Left ventricle myocardium superior (tissue), 1 donor: ENCODE results near the gene IFI27. TPM values are rescaled to one million over a fixed set of nuclear protein-coding genes. Genes with fewer than 3 reads are reported as not detected.
"Not testable (repeated sequence)": the region's sequence is repeated elsewhere in the genome, so short reads cannot be mapped to it uniquely, and the experiment has no call there.

ENCODE experiments used
- ATAC-seq: fragments of 200-7000 bp; cut with Tn5 transposase; one replicate; pipeline ENCODE4 v1.9.1; 2020; ENCODE audit warnings: mild to moderate bottlenecking, moderate library complexity
- DNase-seq: peaks from one replicate; pipeline ENCODE4 v3.0.0-alpha.2; 2020
- intact Hi-C: fragments of 100-400 bp; cut with micrococcal nuclease; formaldehyde crosslinking; loops from one replicate; pipeline ENCODE4 v1.11.0; 2022
- total RNA-seq: library from RNA; stranded (reverse); fragmentation: NEBNext Ultra II Directional; extraction: Animal tissue kit (Norgen Biotek cat#: 25700); gene quantifications from one replicate; pipeline ENCODE4 v1.2.1, GENCODE V29; 2021
- donor health status: DM: no; HTN: yes; CAD: no; lungs with severe emphysema.

Gene IFI27
- total RNA-seq, 1 donor from 2014 or later, result 151 TPM

DNA sequence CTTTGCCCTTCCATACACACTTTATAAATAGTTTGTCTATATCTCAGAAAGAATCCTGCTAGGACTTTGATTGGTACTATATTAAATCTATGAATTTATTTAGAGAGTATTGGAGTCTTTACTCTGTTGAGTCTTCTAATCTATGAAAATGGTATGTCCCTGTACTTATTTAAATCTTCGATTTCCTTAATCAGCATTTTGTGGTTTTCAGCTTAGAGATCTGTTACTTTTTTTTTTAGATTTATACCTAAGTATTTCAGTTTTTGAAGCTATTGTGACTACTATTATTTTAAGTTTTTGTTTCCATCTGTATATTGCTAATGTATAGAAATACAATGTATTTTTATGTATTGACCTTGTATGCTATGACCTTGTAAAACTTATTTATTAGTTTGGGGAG lies 32.3 kb downstream of the IFI27 start:
- DNase-seq (no peak), ATAC-seq (no peak)
- intact Hi-C loops, result no loop called here

DNA sequence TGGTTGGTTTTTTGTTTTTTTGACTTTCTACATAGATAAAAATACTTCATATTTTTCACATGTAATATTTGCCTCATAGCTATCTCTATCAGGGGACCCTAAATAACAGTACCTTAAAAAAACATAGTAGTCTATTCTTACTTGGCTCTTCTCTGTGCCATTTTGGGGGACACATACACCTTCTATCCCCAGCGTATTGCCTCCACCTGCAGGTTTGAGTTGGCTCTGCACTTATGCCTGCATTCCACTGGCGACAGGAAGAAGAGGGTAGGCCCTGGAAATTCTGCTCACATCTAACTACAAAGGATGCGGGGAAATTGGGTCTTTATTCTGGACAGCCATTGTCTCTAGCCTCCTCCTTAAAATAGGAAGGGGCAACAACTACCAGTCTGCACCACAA lies 32.7 kb downstream of the IFI27 start:
- intact Hi-C loops, result no loop called here
- no peak for ATAC-seq
- DNase-seq, result no peak

DNA sequence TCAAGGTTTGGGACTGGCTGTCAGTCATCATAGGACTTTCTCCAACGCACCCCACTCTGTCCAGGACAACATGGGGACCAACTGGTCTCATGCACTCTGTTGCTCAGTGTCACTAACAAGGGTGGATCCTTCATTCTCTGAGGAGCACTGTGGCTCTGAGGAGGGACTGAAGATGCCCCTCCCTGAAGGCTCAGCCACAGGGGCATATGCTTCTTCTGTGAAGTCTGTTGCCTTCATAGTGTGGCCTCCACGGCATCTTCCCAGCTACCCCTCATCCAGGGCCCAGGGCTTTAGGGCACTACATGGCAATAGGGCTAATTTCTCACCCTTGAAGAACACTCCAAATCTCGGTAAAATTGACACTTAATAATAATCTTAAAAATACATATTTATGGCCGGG lies 33.2 kb downstream of the IFI27 start:
- no peak for ATAC-seq
- no peak for DNase-seq
- intact Hi-C loops, result no loop called here

DNA sequence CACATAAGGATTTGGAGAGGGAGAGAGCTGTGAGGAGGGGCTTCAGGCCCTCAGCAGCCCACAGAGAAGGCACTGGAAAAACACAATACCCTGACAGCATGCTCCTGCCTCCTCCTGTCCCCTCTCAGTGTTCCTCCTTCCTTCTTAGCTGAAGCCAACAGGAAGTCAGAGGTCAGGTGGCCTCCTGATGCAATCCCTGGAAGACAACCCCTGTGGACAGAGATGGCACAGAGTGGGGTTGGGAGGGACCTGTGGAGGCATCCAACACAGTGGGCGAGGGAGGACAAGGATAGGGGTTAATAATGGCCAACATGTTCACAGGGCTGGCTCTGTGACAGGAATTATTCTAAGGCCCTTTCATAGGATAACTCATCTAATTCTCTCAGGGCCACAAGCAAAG lies 34.2 kb downstream of the IFI27 start:
- DNase-seq, result no peak
- intact Hi-C loops, result no loop called here
- ATAC-seq, result no peak

DNA sequence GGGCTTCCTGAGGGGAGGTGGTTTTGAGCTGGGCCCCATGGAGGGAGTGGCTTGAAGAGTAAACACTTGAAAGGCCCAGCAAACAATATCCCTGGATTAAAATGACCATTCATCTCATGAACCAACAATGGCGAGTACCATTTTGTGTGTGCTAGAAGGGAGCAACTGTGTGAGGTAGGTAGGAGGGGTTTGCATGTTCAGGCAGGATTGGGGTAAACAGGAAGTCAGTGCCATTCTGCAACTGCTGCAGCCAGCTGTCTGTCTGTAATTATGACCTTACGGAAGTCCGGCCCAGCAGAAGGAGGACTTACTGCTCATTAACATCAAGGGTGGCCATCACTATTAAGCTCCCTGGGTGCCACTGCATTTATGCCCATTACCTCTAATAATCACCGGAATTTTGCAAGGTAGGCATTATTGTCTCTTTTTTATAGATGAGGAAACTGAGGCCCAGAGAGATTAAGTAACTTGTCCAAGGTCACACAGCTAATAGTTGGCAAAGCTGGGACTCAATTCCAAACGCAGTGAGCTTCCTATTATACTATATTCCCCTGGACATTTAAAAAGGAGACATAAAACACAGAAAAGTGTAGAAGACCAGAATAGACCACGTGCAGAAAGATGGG lies 35.5 kb downstream of the IFI27 start:
- ATAC-seq, result no peak
- intact Hi-C loops, result no loop called here
- no peak for DNase-seq

DNA sequence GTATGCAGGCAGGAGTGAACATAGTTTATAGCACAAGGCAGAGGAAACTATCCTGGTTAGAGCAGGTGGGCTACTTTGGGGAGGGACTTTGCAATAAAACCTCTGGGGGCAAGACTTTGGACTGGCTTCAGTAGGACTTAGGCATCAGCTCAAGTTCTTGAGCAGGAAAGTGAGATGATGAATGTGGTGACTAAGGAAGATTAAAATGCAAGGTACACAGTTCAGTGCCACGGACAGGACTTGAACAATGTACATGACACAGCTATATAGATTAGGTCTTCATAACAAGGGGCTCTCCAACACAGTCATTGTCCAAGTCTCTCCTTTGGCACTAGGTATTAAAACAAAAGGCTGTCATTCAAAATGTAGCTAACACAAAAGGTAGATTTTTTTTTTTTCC lies 42.1 kb downstream of the IFI27 start:
- DNase-seq (no peak), ATAC-seq (no peak)
- intact Hi-C loops, result no loop called here

DNA sequence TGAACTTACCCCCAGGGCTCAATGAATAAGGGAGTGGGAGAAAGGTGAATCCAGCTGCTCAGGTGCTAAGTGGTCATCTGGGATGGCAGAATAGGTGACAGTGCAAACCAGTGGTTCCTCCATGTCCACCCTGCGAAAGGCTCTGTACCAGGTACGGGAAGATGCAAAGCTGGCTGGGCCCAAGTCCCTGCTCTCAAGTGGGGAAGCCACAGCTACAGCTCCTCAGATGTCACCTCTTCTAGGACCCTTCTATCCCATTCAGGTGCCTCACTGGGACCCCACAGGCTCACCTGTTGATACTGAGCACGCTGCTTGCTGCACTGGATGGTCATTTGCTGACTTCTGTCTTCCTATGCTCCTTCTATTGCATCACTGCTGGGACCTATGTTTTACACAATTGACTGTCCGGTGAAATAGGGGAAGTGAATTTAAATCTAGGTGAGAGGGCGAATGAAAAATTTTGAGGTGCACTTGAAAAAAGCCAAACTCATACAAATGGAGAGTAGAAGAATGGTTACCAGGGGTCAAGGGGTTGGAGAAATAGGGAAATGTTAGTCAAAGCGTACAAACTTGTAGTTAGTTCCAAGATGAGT lies 43.3 kb downstream of the IFI27 start:
- no peak for ATAC-seq
- intact Hi-C loops, result no loop called here
- DNase-seq, result no peak

DNA sequence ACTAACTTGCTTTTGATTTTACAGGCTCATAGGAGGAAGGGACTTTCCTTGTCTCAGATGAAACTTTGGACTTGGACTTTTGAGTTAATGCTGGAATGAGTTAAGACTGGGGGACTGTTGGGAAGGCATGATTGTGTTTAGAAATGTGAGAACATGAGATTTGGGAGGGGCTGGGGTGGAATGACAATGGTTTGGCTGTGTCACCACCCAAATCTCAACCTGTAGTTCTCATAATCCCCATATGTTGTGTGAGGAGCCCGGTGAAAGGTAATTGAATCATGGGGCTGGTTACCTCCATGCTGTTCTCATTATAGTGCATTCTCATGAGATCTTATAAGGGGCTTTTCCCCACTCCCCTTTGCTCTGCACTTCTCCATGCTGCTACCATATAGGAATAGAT lies 45.6 kb downstream of the IFI27 start:
- DNase-seq, ATAC-seq, intact Hi-C loops: not testable (repeated sequence)

DNA sequence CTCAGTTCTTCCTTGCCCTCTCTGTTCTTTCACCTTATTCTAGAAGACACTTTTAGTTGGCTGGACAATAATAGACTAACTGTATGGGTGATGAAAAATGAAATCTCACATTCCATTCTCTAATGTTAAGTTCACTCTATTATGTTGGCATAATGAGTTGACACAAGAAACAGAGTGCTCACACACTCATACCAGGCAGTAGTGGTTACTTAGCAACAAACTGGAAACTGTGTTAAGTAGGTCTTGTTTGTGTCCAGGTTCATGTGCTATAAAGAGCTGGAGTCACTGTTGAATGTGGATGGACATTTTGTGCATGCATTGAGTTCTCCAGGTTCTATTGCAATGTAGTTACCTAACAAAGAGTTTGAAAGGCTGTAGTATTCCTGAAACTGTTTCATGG lies 46.7 kb downstream of the IFI27 start:
- intact Hi-C loops, result no loop called here
- peak; percentile 90 for ATAC-seq

DNA sequence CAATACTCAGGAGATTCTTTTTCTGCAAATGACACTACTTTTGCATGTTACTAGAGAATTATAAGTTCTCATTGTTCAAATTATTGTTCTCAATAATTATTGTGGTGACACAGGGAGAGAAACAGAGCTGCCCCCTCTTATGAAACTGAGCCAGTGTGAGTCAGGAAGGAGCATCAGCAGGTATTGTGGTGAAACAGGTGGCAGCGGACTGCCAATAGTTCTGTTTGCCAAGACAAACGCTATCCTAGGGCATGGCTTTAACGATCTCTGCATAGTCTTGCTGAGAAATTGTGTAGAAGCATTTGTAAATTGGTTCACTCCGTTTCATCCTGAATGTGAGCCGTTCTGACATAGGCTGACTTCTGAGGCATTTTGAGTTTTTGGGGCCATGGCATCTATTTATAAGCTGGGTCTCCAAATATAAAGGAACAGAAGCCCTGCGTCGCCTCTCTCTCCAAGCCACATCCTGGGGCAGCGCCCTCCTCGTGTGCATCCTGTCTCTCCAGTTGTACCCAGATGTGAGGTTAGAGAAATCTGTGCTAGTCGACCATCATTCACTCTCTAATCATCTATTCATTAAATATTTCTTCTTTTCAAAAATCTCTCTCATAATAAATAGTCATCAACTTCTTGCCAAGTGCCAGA lies 47.8 kb downstream of the IFI27 start:
- intact Hi-C loops, result no loop called here
- DNase-seq (no peak), ATAC-seq (no peak)

More for the DNA sequence above, 46.7 kb downstream of the IFI27 start:
- no peak for DNase-seq

DNA sequence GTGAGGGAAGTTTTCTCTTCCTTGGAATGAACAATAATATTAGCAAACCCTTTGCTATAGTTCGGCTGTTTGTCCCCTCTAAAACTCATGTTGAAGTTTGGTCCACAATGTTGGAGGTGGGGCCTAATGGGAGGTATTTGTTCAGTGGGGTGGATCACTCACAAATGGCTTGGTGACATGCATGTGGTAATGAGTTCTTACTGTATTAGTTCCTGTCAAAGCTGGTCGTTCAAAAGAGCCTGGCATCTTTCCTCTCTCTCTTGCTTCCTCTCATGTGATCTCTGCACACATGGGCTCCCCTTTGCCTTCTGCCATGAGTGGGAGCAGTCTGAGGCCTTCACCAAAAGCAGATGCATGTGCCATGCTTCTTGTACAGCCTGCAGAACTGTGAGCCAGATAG lies 50.5 kb downstream of the IFI27 start:
- no peak for ATAC-seq
- intact Hi-C loops, result no loop called here
- no peak for DNase-seq

DNA sequence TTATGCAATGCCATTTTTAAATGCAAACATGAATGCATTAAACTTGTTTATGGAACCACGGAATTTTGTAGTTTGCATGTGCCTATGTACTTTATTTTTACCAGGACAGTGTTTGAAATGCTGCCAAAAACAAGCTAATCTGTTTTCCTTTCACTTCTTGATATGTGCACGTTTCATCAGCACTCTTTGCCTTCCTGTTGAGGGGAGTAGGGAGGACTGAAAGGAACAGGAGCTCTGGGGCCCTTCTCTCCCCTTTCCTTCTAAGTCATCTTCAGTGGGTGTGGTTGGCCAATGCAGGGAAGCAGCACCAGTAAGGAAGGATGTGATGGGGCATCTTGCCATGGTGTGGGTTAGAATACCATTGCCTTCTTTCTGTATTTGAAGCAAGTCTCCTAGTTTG lies 51.4 kb downstream of the IFI27 start:
- DNase-seq (no peak), ATAC-seq (peak; percentile 40)
- intact Hi-C loops, result no loop called here

DNA sequence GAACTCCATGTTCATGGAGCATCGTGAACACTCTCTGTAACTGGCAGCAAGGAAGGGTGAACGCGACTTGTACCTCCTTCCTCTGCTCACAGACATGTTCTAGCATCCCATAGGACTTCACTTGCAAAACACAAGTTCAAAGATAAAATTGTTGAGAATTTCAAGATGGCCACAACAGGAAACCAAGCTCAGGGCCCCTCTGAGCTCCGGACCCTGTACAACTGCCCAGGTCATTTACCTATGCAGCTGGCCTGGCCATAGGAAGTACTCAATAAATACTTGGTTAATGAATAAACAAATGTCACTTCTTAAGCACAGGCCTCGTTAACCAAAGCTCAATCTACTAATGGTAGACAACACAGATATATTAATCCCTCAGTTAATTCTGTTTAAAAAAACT lies 51.9 kb downstream of the IFI27 start:
- intact Hi-C loops, result no loop called here
- ATAC-seq, result no peak

DNA sequence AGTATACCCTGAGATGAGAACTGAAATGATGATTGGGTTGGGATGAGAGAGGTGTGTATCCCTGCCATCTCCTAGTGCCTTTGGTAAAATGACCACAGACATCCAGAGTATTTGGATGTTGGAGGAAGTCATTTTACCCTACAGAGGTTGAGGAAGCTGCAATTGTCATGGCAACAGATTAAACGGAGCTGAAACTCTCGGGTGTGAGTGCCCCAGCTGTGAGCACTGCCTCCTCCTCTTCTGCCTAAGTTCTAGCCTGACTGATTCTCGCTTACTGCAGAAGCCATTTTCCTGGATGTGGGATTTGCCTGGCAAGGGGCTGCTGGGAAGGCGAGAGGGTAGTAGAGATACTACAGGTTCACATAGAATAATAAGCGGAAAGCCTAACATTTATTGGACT lies 53.3 kb downstream of the IFI27 start:
- intact Hi-C loops, result no loop called here
- no peak for DNase-seq
- no peak for ATAC-seq

More for the DNA sequence above, 51.9 kb downstream of the IFI27 start:
- DNase-seq, result no peak

DNA sequence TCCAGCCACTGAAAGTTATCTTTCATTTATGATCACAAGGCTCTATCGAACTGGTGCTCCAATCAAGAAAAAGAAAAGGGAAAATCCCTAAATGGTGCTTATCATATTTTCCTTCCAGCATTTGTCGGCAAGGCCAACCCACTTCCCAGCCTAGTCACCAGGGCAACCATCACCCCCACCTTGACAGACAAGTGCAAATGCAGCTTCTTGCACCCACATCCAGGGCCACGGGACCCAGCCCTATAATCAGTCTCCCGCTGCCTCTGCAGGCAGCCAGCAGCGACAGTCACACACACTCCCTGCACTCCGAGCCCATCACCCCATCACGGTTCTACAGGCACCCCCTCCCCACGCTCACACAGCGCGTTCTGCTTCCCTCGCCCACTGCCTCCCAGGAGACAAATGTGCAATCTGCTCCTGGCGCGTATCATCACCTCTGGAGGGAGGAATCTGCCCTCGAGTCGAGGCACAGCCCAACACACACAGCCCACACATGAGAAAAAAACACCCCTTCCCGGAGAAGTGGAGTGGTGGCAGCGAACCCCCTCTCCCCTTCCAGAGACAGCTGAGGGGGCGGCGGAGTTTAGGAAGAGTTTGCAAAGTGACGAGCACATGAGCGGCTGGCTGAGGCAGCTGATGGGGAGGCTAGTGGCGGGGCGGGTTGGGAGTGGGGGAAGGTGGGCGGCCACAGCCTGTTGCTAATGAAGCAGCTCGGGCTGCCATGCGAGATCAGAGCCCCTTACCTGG lies 54.3 kb downstream of the IFI27 start:
- intact Hi-C loops, result no loop called here
- ATAC-seq (no peak), DNase-seq (no peak)

DNA sequence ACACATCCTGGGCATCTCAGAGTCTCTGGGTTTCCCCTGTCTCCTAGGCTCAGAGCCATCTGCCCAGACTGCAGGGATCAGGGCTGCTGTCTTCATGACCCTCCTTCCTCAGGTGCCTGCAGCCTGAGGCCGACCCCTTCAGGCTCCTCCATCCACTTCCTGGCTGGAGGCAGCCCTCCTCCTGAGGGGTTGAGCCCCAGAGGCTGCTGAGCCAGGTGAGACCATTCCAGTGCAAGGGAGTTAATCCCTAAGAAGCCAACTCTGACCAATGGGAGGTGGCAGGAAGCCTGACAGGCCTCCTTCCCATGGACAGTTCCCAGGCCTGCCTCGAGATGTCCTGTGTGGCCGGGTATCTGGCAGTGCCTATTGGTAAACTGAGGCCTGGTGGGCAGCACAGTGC lies 55.2 kb downstream of the IFI27 start:
- DNase-seq, result no peak
- intact Hi-C loops, result no loop called here
- no peak for ATAC-seq
